HG02870 (cell line): ENCODE measurements around the gene PRADC1.
A peak's percentile ranks its signal among the peaks of the same experiment; 100 is the strongest.
"Not testable (repeated sequence)": the region's sequence is repeated elsewhere in the genome, so short reads cannot be mapped to it uniquely, and the experiment has no call there.

Experiments
- ATAC-seq: cut with Tn5 transposase; IDR thresholded peaks from one replicate; pipeline ENCODE4 v1.9.1; 2021; ENCODE audit warnings: mild to moderate bottlenecking, moderate library complexity; ENCODE audit not compliant: unreplicated experiment

PRADC1 gene

GRCh38 chr2:73233154-73233931 is at the start of gene PRADC1:
TSS of gene PRADC1 (minus strand) at chr2:73233239. CDS start at chr2:73233160, 79 bp downstream.
- ATAC-seq = peak; percentile 90

GRCh38 chr2:73281244-73281643 is 48.2 kb upstream of the PRADC1 start:
- no peak for ATAC-seq

- no peak for ATAC-seq
Observed at GRCh38 chr2:73279852-73280251, 46.8 kb upstream of the PRADC1 start.

DNA sequence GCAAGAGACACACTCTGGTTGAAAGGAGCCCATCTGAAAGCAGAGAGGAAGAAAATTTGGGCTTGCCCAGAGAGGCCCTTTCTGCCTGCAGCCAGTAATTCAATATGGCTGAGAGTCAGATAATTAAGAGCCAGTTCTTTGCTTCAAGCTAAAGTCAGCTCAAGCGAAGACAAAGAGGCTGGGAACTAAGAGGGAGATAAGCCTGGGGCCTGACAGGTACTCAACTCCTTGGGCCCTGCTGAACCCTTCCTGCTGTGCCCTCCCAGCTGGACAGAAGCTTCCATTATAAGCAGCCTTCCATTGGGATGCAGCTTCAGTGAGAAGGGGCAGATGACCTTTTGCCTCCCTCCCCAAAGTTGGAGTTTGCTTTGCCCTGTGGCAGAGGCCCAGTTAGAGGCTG is 39.2 kb upstream of the PRADC1 start:
- ATAC-seq = no peak

- peak; percentile 10 for ATAC-seq
Observed at GRCh38 chr2:73269686-73270465, 36.8 kb upstream of the PRADC1 start.

GRCh38 chr2:73268830-73269685 is 36.0 kb upstream of the PRADC1 start:
- peak; percentile 84 for ATAC-seq

DNA sequence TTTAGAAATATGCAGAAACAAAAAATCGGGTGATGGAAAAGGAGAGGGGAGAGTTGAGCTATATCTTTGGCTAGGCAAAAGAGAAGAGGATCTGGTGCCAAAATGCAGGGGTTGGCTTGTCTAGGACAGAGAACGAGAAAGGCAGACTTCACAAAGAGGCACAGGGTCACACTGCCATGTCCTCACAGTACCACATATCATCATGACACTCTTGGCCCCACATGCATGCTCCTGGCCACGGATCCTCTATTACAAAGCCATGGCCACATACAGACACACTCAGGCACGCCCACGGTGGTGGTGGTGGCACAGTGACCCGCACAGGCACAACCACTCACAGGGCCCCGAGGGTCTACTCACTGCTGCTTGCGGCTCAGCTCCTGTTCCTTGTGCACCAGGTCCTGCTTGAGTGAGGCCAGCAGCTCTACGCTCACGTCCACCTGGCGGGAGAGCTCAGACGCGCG is 35.4 kb upstream of the PRADC1 start:
- no peak for ATAC-seq

GRCh38 chr2:73267008-73267407 is 34.0 kb upstream of the PRADC1 start:
- no peak for ATAC-seq

DNA sequence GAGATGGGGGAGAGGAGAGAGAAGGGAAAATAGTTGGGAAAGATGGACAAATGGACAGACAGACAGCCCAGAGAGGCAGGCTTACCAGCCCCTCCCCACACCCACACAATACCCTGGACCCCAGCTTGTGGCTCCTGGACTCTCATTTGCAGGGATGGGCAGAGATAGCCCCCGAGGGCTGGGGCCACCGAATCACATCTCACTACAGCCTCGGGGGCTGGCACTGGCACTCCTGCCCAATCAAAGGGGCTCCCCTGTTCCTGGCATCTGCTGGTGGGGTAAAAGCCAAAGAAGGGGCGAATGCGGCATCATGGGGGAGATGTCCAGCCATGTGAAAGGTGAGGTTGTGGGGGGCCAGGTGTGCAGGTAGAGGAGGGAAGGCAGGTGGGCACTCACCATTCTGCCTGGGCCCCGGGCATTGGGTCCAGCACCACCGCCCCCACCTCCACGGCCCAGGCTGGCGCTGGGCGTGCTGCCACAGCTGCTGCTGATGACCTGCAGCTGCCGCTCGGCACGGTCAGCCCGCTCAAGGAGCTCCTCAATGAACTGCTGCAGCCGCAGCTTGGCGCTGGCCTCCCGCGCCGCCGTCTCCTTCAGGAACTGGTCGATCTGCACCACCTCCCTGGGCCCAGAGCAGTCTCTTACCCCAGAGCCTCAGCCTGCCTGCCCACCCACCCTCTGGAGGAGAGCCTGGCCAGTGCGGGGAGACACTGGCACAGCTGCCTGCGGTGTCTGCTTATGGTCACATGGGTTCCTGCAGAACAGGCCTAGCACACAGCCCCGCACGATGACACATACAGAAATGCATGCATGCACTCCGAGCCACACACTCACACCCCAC is 33.2 kb upstream of the PRADC1 start:
- ATAC-seq = no peak

GRCh38 chr2:73265298-73266060 is 32.4 kb upstream of the PRADC1 start:
- ATAC-seq = no peak

- no peak for ATAC-seq
Observed at GRCh38 chr2:73264783-73265182, 31.7 kb upstream of the PRADC1 start.

DNA sequence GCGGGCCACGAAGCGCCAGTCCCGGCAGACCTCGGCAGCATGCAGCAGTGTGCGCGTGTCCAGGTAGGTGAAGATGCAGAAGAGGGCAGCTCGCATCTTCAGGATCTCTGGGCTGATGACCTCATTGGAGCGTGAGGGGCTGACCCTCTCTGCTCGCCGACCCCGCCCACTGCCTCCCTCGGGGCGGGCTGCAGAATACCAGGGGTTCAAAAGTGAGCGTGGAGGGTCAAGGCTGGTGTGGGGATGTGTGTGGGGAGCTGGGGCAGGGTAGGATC is 31.2 kb upstream of the PRADC1 start:
- ATAC-seq = no peak

DNA sequence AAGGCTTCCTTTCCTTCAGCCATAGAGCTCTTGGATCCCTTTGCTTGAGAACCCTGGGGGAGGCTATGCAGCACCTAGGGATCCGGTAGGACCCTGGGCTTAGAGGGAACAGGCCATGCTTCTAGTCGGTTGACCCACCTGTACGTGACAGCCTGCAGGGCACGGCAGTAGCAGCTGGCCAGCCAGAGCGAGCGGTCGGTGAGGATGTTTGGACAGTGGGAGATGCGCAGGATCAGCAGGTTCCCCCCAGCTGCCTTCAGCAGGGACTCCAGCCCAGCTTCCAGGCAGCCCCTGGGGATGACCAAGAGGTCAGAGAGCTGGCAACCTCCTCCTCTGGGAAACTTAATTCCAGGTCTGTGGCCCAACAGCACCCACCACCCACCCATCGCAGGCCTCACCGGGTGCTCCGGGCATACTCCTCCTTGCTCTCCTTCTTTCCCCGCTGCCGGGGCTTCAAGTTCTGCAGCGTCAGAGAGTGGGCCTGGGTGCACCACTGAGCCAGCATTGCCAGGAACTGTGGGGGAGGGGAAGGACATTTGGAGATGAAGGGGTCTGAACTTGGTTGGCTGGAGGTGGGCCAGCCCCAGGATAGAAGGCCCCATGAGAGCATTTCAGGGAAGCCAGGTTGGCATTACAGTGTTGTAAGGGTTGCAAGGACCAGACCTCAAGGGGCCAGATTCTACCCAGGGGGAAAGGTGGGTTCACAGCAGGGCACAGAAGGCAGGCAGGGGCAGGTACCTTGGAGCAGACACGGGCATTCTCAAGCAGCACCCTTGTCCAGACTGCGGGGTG is 30.7 kb upstream of the PRADC1 start:
- ATAC-seq = no peak

DNA sequence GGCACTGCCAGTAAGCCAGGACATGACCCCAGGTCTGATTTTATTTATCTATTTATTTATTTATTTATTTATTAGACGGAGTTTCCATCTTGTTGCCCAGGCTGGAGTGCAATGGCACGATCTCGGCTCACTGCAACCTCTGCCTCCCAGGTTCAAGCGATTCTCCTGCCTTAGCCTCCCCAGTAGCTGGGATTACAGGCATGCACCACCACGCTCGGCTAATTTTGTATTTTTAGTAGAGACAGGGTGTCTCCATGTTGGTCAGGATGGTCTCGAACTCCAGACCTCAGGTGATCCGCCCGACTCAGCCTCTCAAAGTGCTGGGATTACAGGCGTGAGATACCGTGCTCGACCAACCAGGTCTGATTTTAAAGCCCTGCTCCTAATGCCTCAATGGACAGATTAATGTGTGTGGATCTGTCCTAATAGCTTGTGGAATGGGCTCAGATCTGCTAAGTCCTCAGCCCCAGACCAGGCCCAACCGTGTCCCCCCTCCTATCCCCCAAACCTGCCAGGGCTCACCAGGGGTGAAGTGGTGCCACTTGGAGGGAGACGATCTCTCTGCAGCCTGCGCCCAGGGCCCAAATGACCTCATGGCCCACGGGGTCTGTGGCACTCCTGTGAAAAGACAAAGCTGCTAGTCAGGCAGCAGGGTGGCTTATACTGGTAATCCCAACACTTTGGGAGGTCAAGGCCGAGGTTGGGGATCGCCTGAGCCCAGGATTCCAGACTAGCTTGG is 29.8 kb upstream of the PRADC1 start:
- not testable (repeated sequence) for ATAC-seq

DNA sequence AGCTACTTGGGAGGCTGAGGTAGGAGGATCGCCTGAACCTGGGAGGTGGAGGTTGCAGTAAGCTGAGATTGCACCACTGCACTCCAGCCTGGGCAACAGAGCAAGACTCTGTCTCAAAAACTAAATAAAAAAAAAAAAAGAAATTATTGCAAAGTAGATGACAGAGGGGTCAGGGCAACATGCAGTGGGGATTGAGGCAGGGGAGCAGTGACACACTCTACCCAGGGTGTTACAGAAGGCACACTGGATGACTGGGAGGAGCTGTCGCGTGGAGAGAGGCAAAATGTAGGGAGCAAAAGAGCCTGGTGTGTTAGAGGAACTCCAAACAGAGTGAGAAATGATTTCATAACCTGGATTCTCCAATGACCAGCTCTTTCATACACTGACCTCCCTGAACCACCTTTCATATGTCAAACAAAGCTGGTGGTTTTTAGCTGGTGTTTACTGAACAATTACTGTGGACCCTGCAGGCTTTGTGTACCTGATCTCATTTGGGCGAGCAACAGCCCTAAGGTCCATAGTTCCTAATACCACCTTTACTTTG is 29.1 kb upstream of the PRADC1 start:
- no peak for ATAC-seq

DNA sequence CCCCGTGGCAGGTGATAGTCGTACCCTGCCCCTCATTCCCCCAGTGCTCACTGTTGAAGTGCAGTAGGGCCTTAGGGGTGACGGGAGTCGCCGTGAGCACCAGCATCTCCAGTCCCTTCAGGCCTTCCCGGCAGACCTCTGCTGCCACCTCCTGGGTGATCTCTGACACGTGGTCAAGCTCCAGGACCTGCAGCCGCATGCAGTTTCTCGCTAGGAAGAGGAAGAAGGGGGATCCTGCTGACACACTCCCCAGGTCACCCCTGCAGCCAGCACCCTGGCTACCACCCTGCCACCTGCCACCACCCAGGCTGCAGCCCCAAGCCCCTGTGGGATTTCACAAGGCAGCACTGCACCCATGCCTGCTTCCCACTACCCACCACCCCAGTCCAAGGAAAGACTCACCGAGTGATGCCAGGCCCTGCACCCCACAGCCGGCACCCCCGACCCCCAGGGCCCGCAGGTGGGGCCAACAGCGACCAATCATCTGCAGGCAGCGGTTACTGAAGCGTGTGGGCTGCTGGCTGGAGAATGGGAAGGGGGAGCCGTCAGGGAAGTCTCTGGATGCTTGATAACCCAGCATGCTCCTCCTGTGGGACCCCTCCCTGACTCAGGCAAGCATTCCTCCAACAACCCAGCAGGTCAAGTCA is 27.4 kb upstream of the PRADC1 start:
- no peak for ATAC-seq

DNA sequence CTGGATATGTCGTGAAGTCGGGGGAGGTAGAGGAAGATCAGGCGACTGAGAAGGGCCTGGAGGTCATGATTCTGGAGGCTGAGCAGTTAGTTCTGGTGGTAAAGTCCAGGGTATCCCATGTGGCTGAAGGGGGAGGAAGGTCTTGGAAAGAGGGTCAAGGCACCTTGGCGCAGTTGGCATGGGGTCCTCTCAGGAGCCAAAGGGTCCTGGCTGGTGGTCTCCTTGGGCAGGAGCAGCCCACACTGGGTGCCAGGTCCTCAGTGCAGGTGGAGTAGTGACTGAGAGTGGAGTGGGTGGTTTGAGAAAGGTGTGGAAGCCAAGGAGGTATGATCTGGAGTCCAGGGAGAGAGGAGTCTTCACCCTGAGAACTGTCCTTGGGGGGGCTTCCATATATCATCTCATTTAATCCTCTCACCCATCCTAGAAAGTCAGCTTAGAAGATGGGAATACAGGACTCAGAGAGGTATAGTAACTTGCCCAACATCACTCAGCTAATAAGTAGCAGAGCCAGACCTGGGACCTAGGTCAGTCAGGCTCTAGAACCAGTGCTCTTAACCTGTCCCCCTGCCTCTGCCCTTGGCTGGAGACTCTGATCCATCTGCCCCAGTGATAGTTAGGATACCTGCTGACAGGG is 26.8 kb upstream of the PRADC1 start:
- ATAC-seq = no peak
